RWPE1 (cell line): Measurements from ENCODE around the gene VGLL4.
A peak's percentile ranks its signal among the peaks of the same experiment; 100 is the strongest.
"Not testable (repeated sequence)": the region's sequence is repeated elsewhere in the genome, so short reads cannot be mapped to it uniquely, and the experiment has no call there.

Experiments used
- CTCF ChIA-PET: fragments of 350-600 bp; sonication (Branson Sonifier 250); formaldehyde crosslinking; extraction: SDS; loops from one replicate; lab custom pipeline; 2021; lab: Yijun Ruan, JAX
- POLR2A ChIA-PET: fragments of 400-600 bp; formaldehyde crosslinking; extraction: SDS; loops from one replicate; lab custom pipeline; 2020; ENCODE audit warnings: antibody characterized with exemption; ENCODE audit not compliant: low non-redundant PET; lab: Yijun Ruan, JAX
- DNase-seq: peaks from one replicate; pipeline ENCODE4 v3.0.0; 2012; ENCODE audit warnings: low spot score
- H3K27ac ChIP-seq: fragments of 450-650 bp; 2 replicates; pipeline ENCODE4 v1.5.1; 2017
- CTCF ChIP-seq: fragments of 450-650 bp; conservative IDR thresholded peaks from 2 replicates; pipeline ENCODE4 v1.5.1; 2017; ENCODE audit warnings: low read depth, mild to moderate bottlenecking

The VGLL4 gene

GRCh38 chr3:11580645-11581044, 63.1 kb downstream of the VGLL4 start:
- H3K27ac ChIP-seq, result no peak overlapping the region
- CTCF ChIA-PET, result no interaction called here
- POLR2A ChIA-PET, result no interaction called here
- DNase-seq, result no peak
- no peak for TF ChIP-seq CTCF

GRCh38 chr3:11578169-11578568, 65.5 kb downstream of the VGLL4 start:
- DNase-seq, result no peak
- no peak for TF ChIP-seq CTCF
- POLR2A ChIA-PET, result no interaction called here
- CTCF ChIA-PET, result no interaction called here
- H3K27ac ChIP-seq, result no peak overlapping the region

DNA sequence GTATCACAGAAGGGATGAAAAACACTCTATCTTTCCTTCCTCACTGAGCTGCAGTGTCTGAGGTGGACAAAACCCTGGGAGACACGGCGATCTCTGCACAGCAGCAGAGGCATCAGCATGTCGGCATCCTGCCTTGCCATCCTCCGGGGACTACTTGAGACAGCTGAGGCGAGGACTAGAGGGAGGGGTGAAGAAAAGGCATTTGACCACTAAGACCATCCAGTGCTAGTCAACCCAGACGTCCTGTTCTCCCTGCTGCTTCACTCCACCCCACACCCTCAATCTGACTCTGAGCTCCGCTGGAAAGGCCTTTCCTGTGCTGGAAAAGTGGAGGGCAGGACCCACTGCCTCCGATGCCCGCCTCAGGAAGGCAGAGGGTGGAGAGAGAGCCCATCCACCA, 67.3 kb downstream of the VGLL4 start:
- no peak for DNase-seq
- H3K27ac ChIP-seq, result peak overlapping the region; percentile 18
- POLR2A ChIA-PET, result no interaction called here
- CTCF ChIA-PET, result no interaction called here
- no peak for TF ChIP-seq CTCF

- DNase-seq, result no peak
- H3K27ac ChIP-seq, result peak overlapping the region; percentile 32
- TF ChIP-seq CTCF, result no peak
- ChIA-PET POLR2A (no interaction called here), CTCF (no interaction called here)
These were observed 68.0 kb downstream of the VGLL4 start for GRCh38 chr3:11575677-11576076.

DNA sequence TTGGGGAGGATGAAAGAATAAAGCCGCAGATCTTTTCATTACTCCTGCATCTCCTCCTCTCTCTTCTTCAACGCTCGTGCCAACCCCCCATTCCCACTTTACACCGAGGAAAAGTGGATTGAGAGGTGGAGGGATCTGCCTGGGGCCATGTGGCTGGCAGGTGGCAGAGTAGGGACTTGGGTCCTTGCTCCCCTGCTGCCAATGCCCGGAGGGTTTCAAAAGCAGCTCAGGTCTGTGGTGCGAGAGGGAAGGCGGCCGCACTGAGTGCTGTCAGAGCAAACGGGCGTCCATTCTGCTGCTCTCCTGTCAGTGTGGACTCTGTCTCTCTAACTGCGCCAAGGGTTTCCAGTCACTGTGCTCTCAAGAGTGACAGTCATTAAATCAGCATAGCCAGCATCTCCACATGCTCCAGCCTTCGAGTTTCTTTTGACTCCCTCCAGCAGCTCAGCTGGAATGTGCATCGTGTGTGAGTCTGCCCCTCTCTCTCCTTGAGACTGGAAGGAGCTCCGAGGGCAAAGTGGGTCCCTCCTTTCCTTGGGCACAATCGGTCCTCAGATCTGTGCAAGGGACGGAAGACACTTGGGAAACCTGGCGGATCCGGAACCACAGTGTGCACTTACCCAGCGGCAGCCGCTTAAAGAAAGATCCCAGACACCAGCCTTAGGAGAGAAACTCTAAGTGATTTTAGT, 68.6 kb downstream of the VGLL4 start:
- DNase-seq, result no peak
- ChIA-PET CTCF (no interaction called here), POLR2A (no interaction called here)
- peak overlapping the region; percentile 32 for H3K27ac ChIP-seq
- no peak for TF ChIP-seq CTCF

DNA sequence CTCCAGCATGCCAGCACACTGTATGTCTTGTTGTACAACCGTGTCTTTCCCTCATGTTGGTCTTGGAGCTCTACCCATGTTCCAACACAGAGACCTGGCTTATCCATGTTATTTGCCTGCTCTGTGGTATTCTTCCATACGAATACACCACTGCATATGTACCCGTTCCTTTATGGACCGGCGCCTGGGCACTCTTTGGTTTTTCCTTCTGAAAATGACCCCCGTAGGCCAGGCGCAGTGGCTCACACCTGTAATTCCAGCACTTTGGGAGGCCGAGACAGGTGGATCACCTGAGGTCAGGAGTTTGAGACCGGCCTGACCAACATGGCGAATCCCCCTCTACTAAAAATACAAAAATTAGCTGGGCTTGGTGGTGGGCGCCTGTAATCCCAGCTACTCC, 71.1 kb downstream of the VGLL4 start:
- DNase-seq, CTCF ChIA-PET, POLR2A ChIA-PET: not testable (repeated sequence)
- H3K27ac ChIP-seq, result peak overlapping the region; percentile 15; the same call in 1 of the 2 replicates

DNA sequence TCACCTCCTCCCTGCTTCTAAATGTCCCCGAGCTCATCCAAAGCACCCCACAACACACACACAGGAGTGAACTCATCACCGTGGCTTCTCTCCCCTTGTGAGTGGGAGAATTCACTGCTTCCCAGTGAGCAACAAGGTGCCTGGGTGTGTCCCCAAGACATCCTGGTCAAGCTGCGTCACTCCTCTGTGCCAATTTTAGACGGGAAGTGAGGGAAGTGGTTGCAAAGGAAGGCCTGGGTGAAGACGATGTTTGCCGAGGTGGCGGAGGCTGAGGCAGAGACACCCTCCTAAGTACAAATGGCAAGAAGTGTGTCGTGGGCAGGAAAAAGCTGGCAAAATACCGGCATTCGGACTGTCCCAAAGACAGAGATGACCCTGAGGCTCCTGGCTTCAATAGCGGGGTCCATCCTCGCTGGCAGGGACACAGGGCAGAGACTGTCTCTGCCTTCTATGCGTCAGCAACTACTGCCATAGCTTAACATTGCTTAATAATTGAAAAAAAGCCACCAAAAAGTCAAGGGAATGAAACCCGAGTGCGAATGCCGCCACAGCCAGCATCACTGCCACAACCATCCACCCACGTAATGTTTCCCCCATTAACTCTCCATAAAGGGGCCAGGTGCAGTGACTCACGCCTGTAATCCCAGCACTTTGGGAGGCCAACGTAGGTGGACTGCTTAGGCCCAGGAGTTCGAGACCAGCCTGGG, 72.8 kb downstream of the VGLL4 start:
- DNase-seq, result no peak
- ChIA-PET POLR2A (no interaction called here), CTCF (interaction anchor here (1.4 kb wide), 1 partner anchor 29 kb away, joined by 4 read pairs; no protein-coding TSS in a partner anchor)
- H3K27ac ChIP-seq, result peak overlapping the region; percentile 99
- no peak for TF ChIP-seq CTCF
